Stimulated activated CD4-positive, alpha-beta T cell treated with anti-CD3 and anti-CD28 coated beads, Interleukin-1b, Interleukin-23, amount 100 ng/mL, for 24 hours (primary cell): Measurements from ENCODE around the gene PDXDC1.
"Not testable (repeated sequence)": the region's sequence is repeated elsewhere in the genome, so short reads cannot be mapped to it uniquely, and the experiment has no call there.

ENCODE experiments used
- DNase-seq, 4 experiments: peaks; one replicate each; pipeline ENCODE4 v3.0.0-alpha.2; 2020; ENCODE audit warnings: low read depth in 4 of 4, low spot score in 1 of 4

The PDXDC1 gene

DNA sequence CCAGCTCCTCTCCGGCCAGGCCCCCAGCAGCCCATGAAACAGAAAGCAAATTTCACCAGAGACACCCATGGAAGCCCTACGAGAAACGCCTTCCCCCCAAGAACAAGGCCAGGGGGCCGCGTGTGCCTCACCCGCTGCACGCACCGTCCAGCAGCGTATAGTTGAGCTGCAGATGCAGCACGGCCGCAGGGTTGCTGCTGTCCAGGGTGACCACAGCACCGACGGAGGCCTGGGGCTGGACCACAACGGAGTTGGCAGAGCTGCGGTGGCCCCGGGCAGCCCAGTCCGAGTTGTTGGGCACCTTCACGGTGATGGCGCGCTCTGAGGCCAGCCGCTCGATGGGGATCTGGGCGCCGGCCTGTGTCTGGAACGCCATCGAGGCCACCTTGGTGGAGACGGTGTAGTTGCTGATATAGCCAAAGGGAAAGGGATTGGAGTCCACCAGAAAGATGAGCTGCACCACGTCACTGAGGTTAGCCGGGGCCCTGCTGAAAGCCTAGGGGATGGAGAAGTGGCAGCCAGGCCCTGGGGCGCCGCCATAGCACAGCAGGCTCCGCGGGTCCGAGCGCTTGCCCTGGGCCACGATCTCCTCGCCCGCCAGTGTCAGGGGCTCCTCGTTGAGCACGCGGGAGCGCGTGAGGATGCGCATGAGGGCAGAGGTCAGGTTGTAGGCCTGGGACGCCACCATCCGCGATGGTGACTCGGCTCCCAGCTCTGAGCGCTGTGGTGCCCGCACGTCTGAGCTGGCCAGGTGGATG is 156.3 kb downstream of the PDXDC1 start:
- not testable (repeated sequence) for DNase-seq

DNA sequence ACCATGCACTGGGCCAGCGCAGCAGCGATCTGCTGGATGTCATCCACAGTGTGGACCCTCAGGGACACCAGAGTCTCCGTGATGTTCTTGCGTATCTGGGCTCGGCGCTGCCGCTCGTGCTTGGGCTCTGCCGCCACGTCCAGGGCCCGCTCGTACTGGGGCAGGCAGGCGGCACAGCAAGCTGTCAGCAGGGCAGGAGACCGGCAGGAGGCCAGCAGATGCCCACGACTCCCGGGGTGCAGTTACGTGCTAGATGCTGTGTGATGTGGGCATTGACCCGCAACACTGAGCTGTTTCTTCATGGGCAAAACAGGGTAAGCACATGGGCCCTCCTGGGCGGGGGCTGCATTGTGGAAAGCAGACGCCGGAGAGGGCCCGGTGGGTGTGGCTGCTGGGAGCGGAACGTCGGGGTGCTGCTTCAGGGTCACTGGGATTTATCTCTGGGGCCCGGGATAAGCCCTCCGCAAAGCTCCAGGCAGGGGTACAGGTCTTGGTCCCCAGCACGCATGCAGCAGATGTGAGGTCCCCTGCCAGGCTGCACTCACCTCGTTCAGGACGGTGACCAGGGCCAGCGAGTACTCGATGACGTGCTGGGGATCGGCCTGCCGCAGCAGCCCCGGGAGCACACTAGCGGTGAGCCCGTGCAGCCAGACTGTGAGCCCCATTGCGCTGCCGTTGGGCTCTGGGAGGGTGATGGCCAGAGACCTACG is 158.0 kb downstream of the PDXDC1 start:
- DNase-seq, result not testable (repeated sequence)

DNA sequence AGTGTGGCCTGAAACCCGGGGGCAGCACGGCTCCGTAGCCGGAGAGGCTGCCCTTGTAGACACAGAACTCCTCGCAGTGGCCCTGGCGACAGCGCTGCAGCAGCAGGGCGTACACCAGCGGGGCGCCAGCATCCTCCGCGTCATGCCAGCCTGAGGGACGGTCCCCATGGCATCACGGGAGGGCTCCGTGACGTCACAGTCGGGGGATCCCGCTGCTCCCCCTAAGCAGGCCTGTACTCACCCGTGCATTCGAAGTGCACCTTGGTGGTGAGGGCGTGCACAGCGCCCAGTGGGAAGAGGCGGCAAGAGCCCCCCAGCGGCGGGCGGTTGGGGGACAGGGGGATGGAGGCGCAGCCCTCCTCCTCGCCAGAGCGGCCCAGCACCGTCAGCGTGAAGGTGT is 158.7 kb downstream of the PDXDC1 start:
- DNase-seq, result not testable (repeated sequence)

DNA sequence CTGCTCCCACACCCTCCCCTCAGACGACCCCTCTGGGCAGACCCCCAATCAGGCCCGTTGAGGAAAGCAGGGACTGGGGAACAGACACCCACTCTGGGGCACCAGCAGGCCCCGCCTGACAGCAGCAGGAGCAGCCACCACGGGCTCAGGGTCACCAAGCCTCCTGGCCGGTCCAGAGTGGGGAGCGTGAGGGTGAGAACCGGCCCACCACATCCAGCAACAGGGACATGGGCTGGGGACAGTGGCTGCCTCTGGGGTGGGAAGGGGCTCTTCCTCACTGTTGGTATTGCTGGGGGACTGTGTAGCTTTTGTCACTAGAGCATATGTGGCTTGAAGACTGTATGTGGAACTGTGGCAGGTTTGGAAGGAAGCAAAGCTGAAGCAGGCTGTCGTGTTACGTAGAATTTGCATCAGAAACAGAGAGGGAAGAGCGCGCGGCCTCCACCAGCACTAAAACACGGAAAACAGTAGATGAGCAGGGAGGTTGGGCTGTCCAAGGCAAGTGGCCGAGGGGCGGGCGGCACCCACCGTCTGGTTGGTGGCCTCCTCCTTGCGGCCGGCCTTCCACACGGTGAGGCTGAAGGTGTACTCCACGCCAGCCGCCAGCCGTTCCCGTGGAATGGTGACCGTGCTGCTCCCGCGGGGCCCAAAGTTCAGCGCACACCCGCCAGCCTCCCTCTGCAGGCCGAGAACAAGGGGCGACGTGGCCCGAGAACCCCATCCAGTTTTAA is 160.1 kb downstream of the PDXDC1 start:
- DNase-seq, result not testable (repeated sequence)

DNA sequence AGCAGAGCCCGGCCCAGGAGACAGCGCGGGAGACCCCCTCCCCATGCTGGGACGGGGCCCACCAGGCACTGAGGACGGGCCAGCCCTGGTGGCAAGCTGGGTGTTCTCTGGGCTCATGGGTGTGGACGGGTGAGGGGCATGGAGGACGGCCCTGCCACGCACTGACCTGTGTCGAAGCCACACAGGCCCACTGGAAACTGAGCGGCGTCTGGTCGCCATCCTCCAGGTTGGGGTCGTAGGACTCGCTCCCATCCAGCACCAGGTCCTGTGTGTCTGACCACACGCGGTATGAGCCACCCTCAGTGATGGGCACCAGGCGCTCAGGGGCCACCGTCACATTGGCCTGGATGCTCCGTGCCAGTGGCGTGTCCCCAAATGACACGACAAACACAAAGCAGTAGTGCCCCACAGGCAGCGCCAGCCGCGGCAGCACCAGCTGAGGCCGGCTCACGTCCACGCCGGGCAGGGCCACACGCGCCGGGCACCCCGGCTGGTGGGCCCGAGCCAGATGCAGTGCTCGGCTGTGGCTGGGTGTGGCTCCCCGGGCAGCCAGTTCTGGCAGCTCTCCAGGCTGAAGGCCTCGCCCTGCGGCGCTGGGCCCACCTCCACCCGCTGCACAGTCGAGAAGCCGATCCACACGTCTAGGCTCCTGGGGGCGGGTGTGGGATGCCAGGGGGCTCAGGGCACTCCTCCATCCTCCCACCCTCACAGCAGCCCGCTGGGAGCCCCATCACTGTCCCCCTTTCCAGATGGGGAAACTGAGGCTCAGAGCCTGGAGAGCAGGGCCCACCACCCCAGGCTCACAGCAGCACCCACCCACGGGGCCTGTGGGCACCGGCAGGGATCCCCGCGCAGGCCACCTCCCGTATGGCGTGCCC is 160.9 kb downstream of the PDXDC1 start:
- not testable (repeated sequence) for DNase-seq

DNA sequence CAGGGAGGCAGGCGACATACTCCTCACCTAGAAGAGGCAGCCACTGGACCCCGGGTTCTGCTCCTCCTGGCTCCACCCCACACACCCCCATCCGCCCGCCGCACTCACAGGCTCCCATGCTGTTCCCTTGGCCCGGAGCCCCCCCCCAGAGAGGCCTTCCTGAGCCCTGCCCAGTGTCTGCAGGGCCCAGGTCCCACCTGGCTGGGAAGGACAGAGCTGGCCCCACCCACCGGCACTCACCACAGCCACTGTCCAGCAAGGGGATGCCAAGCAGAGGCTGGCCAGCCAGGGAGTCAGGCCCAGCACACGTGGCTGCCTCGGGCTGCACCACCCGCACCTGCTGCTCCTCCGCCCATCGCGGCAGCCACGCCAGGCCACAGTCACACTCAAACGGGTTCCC is 162.7 kb downstream of the PDXDC1 start:
- DNase-seq, result not testable (repeated sequence)

DNA sequence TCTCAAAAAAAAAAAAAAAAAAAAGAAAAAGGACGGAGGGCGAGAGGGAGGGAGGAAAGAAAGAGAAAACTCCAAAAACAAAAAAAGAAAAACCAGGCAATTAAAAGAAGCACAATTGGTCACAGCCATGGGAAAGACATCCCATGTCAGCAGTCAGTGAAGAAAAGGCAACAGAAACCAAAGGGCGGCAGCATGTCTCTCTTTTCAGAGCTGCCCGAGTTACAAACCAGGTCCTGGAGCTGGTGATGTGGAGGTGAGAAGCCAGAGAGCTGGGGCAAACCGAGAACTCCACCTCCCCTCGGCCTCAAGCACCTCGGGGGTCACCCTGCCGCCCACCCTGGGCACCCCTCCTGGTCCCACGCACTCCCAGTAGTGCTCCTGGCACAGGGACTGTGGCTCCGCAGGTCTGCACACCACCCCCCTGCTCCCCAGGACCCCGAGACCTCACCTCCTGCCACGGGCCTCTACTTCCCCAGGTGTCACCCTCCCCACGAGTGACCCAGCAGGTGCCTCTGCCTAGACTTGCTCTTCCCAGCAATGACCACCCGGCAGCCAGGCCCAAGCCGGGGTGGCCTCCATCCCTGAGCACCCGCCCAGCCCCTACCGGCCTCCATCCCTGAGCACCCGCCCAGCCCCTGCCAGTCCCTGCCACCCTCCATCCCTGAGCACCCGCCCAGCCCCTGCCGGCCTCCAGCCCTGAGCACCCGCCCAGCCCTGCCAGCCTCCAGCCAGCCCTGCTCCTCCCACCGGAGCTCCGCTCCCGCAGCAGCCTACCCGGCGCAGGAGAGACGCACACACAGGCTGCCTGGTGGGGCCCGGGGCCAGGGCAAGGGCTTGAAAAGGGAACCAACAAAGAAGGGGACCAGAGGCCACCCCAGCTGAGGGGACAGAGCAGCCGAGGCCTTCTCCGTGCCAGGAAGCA is 165.9 kb downstream of the PDXDC1 start:
- not testable (repeated sequence) for DNase-seq

DNA sequence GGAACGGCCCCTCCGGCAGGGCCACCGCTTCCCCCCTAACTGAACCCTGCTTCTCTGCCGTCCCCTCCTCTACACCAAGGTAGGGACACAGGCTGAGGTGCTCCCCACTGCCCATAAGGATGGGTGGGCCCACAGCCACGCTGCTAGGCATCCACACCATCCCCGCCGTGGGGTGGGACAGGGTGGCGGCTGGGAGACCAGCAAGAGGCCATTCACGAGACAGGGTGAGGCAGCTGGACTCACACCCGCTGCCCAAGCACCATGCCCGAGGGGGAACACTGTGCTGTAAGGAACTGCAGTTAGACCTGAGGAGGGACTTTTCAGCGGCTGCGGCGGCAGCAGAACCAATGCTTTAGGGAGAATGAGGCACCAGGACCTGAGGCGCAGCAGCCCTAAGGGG is 166.8 kb downstream of the PDXDC1 start:
- no peak for DNase-seq

DNA sequence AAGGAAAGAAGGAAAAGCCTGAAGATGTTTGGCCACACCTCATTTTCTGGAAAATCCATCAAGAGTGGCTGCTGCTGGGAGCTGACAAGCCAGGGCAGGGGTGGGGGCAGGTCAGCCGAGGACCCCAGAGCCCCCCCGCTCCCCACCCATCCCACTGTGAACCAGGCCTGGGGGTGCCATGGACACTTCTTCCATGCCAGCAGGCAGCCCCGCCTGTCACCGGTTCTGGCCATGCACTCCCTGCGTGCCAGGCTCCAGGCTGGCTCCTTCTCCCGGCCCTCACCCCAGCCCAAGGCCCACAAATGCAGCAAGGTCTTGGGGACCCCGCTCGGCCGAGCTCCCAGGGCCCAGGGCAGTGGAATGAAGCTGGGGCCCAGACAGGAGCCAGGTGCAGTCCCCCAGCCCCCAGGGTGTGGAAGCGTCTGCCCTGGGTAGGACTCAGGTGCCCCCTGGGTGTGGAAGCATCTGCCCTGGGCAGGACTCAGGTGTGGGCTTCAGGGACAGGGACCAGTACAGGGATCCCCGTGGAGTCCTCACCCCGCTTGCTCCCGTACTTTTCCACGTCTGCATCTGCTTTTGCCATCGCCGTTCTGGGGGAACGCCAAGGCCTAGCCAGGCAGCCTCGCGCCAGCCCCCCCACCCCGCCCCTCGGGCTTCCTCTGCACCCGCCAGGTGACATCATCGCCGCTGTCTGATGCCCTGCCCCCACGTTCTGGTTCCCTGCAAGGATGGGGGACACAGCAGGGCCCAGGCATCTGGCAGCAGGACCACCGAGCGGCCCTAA is 167.5 kb downstream of the PDXDC1 start:
- DNase-seq, result not testable (repeated sequence)

DNA sequence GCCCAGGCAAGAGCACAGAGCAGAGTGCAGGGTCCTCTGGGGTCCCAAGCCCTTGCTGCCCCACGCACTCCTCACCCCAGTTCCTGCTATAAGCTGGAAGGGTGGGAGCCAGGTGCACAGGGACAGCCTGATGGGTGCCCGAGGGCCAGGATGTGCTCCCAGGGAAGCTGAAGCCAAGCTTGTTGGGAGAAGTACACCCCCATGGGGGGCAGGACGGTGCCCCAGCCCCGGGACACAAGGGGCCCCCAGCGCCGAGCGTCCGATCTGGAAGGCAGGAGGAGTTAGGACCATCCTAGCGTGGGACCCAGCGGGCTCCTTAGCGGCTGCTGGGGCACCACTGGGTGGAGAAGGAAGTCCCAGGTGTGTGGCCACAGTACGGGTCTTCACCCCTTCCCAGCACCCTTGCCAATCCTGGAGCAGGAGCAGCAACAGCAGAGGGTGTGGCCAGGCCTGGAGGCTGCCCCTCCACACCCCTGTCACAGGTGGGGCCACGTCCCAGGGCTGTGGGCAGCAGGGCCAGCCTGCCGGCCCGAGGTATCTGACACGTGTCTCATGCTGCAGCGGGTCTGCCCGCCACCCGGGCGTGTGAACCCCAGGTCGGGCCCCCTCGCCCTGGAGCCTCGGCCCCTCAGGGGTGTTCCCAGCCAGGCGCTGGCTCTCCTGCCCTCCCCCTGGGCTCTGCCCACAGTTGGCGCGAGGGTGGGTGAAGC is 168.2 kb downstream of the PDXDC1 start:
- DNase-seq, result not testable (repeated sequence)

DNA sequence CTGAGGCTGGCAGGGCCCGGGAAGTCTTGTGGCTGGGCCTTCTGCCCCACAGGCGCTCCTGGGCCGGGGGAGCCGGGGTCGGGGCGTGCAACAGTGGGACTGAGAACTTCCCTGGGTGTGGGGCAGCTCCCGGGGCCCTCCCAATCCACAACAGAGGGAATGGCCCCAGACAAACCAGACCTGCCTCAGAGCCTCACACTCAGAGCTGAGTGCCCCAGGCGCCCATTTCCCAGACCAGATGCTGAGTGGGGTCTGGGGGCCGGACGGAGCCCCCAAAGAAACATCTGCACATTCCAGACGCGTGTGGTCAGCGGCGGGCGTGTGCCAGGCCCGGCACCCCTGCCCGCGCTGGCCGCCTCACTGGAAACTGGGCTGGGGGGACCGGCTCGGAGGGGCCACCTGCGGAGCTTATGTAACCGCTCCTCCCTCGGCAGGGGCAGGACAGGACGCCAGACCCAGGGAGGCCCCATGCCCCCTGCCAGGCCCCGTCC is 168.8 kb downstream of the PDXDC1 start:
- not testable (repeated sequence) for DNase-seq

DNA sequence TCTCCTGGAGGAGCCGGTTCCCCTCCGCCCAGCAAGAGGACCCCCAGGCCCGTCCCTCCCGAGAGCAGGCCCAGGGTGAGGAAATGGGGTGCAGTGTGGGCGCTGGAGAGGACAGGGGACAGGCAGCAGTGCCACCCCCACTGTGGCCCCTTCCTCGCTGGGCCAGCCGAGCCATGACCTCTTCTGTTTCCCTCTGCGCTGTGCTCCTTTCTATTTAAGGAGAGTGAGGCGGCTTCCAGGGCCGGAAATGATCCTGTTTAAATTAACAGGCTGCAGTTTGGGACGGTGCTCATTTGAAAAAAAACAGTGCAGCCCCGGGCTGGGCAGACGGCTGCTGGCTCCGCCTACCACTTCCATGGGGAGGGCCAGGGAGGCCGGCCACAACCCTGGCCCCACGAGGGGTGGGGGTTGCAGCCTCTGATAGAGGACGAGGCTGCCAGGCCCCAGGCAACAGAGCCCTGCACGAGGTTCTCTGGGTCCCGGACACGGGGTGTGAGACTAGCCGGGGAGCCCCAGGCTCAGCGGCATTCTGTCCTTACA is 169.3 kb downstream of the PDXDC1 start:
- not testable (repeated sequence) for DNase-seq

DNA sequence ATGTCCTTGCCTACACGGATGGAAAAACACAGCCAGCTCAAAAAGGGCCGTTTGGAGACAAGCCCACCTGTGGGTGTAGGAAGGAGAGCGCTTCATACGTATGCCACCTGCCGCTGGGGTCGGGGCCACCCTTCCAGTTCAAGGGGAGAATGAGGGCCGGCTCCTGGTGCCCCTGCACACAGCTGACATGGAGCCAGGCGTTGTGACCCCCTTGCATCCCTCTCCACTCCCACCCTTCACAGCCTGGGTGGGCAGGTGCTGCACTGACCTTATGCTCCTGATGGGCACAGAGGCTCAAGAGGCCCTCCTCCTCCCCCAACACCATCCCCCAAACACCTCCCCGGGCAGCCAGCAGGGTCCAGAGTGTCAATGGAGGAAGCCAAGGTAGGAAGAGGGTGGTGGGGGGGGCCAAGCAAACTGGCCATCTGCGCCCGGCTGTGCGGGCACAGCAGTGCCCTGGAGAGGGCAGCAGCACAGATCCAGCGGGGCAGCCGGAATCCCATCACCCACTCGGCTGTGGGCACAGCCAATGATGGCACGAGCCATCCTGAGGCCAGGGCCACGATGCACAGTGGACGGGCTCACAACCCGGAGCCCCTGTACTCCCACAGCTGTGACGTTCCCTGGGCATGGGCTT is 170.1 kb downstream of the PDXDC1 start:
- DNase-seq, result not testable (repeated sequence)

DNA sequence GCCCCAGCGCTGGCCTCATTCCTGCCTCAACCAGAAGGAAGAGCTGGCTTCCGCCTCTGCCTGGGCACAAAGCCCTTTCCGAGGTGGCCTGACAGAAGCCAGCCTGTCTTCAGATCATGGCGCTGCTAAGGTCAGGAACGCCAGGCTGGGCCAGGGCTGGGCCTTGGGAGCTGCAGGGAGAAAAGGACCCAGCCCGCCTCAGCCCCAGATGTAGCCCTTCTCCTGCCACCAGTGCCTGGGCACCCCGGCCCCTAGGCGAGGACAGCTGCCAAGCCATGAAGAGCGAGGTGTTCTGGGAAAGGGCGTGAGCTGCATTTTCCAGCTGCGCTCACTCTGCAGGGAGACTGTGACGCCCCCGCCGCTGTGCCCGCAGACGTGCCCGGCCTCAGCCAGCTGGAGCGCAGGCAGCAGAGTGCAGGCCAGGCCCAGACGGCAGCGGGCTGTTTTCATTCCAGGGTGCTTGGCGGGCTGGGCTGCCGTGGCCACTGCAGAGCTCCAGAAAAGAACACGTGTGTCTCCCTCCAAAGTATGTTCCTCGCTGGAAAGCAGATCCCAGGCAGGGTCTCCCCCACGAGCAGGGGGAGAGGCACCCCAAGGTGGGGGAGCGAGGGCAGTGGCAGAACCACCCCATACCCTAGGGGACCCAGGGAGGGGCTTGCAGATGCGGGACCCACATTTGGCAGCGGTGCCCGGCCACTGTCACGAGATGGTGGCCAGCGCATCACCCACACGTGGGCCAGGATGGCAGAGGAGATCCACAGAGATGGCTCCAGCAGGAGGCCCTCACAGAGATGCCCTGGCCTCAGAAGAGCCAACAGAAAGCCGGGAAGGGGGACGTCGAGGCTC is 170.8 kb downstream of the PDXDC1 start:
- not testable (repeated sequence) for DNase-seq

DNA sequence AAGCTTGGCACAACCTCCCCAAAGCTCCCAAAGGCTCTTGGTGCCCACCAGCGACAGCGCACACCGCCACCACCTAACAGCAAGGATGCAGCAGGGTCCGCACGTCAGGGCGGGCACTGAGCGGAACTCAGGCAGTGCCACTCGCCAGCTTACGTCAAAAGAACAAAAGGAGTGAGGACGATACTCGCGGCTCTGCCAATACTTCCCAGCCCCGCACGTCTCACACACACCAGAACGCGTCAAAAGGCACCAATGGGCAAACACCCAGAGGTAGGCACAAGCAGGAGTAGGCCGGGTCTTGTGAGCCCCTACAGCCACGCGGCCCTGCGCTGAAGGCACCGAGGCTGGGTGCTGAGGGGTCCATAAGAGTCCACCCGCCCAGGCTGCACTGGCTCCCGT is 171.4 kb downstream of the PDXDC1 start:
- DNase-seq, result not testable (repeated sequence)

DNA sequence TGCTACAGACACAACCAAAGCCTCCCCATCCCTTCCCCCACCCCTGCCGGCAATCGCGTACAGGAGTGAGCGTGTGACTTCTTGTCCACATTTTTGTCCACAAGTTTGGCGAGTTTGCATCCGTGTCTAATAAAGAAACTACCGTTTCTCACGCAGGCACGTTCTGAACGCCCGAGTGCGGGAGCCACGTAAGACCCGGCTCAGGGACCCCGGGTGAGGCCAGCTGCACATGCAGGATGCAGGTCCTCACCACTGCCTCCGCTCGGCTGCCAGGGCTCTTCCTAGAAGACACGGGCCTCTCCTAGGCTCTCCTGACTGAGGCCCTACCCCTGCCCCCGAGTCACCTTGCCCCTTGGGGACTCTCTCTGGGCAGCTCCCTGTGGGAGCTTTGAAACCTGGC is 174.0 kb downstream of the PDXDC1 start:
- DNase-seq, result not testable (repeated sequence)
